ENCODE measurements around the gene CDC45.

The CDC45 gene

GRCh38 chr22:19451570-19451969, 28.1 kb upstream of the CDC45 start (continued):
- no peak for TF ChIP-seq ZNF148 (tag by site-specific recombination; IDR thresholded peaks at IDR 0.05; ENCODE audit: borderline replicate concordance)

GRCh38 chr22:19453718-19454117, 26.0 kb upstream of the CDC45 start:
- TF ChIP-seq, protein P1, sequence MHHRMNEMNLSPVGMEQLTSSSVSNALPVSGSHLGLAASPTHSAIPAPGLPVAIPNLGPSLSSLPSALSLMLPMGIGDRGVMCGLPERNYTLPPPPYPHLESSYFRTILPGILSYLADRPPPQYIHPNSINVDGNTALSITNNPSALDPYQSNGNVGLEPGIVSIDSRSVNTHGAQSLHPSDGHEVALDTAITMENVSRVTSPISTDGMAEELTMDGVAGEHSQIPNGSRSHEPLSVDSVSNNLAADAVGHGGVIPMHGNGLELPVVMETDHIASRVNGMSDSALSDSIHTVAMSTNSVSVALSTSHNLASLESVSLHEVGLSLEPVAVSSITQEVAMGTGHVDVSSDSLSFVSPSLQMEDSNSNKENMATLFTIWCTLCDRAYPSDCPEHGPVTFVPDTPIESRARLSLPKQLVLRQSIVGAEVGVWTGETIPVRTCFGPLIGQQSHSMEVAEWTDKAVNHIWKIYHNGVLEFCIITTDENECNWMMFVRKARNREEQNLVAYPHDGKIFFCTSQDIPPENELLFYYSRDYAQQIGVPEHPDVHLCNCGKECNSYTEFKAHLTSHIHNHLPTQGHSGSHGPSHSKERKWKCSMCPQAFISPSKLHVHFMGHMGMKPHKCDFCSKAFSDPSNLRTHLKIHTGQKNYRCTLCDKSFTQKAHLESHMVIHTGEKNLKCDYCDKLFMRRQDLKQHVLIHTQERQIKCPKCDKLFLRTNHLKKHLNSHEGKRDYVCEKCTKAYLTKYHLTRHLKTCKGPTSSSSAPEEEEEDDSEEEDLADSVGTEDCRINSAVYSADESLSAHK (tag by site-specific recombination; IDR thresholded peaks at IDR 0.05), result no peak
- no peak for TF ChIP-seq ZNF626 (tag by site-specific recombination; IDR thresholded peaks at IDR 0.05)
- TF ChIP-seq BCL11A (tag by site-specific recombination; IDR thresholded peaks at IDR 0.05; ENCODE audit: low read depth), result no peak
- Histone ChIP-seq H3K4me1 (ENCODE audit: control insufficient read depth, insufficient read depth, low read length) (no peaks in the 10 kb centered on the region), H3K27ac (ENCODE audit: extremely low read depth, low read depth, low read length) (no peak overlapping the region), H3K36me3 (ENCODE audit: control insufficient read depth in 2 of 2, insufficient read depth in 1 of 2, low read length in 2 of 2) (peaks cover 11 to 100% of the 10 kb centered on the region in 2 experiments; a peak in 2 of 3 replicates), H3K4me3 (ENCODE audit: low read depth, low read length) (no peak overlapping the region), H3K9me3 (ENCODE audit: control insufficient read depth, insufficient read depth, low read depth, low read length) (no peaks in the 10 kb centered on the region)
- ChIA-PET POLR2A (interaction anchor here (1.5 kb wide), 1 partner anchor 26 kb away, joined by 3 read pairs; the partner anchor contains the start of gene CDC45), CTCF (interaction anchor here (0.6 to 1.2 kb wide), 2 partner anchors 9 to 24 kb away, joined by 3 read pairs; no protein-coding TSS in a partner anchor)

- Histone ChIP-seq H3K36me3 (ENCODE audit: control insufficient read depth in 2 of 2, insufficient read depth in 1 of 2, low read length in 2 of 2) (peaks cover 11 to 100% of the 10 kb centered on the region in 2 experiments; a peak in 2 of 3 replicates), H3K4me1 (ENCODE audit: control insufficient read depth, insufficient read depth, low read length) (no peaks in the 10 kb centered on the region), H3K4me3 (ENCODE audit: low read depth, low read length) (no peak overlapping the region), H3K27ac (ENCODE audit: extremely low read depth, low read depth, low read length) (no peak overlapping the region), H3K9me3 (ENCODE audit: control insufficient read depth, insufficient read depth, low read depth, low read length) (no peaks in the 10 kb centered on the region)
- POLR2A ChIA-PET, result no interaction called here
- CTCF ChIA-PET, result interaction anchor here (0.6 to 1.2 kb wide), 3 partner anchors 9 to 24 kb away, joined by 3 to 5 read pairs (median 3); no protein-coding TSS in a partner anchor
- TF ChIP-seq PRDM10 (tag by site-specific recombination; IDR thresholded peaks at IDR 0.05) (no peak), ZNF555 (tag by site-specific recombination; conservative IDR thresholded peaks at IDR 0.05) (no peak), EGR2 (tag by site-specific recombination; IDR thresholded peaks at IDR 0.05; ENCODE audit: low read depth) (peak; percentile 75), ZNF354C (tag by site-specific recombination; IDR thresholded peaks at IDR 0.05; ENCODE audit: borderline replicate concordance, low read depth) (no peak), ZFHX2 (tag by site-specific recombination; conservative IDR thresholded peaks at IDR 0.05) (peak; percentile 71), KLF1 (tag by site-specific recombination; IDR thresholded peaks at IDR 0.05) (peak; percentile 59), ZNF610 (tag by site-specific recombination; IDR thresholded peaks at IDR 0.05; ENCODE audit: borderline replicate concordance) (no peak), ZNF223 (tag by site-specific recombination; IDR thresholded peaks at IDR 0.05) (no peak), ZNF416 (tag by site-specific recombination; IDR thresholded peaks at IDR 0.05) (no peak), ZNF214 (tag by site-specific recombination; IDR thresholded peaks at IDR 0.05; ENCODE audit: borderline replicate concordance) (no peak)
Observed at GRCh38 chr22:19454156-19454555, 25.6 kb upstream of the CDC45 start.

All from HEK293 (cell line).